Activated CD4-positive, alpha-beta T cell treated with anti-CD3 and anti-CD28 coated beads, Interleukin-2, amount 50 U/mL, for 48 hours (primary cell): ENCODE data around the gene ZEB2.

Source experiments
- DNase-seq, 2 experiments: peaks; one replicate each; pipeline ENCODE4 v3.0.0-alpha.2; 2020

ZEB2 gene

GRCh38 chr2:144519934-144520731 is at the start of gene ZEB2:
Gene ZEB2 (minus strand): TSS chr2:144520119. CDS start chr2:144517350, 2,769 bp downstream.
- DNase-seq: no peak

- DNase-seq: no peak
Observed at GRCh38 chr2:144567745-144568144, 47.8 kb upstream of the ZEB2 start.

GRCh38 chr2:144566448-144566847 is 46.5 kb upstream of the ZEB2 start:
- no peak for DNase-seq

GRCh38 chr2:144560251-144560650 is 40.3 kb upstream of the ZEB2 start:
- no peak for DNase-seq

- no peak for DNase-seq
Observed at GRCh38 chr2:144559681-144560080, 39.8 kb upstream of the ZEB2 start.

- no peak for DNase-seq
Observed at GRCh38 chr2:144559242-144559641, 39.3 kb upstream of the ZEB2 start.

- DNase-seq: no peak
Observed at GRCh38 chr2:144554492-144555210, 34.7 kb upstream of the ZEB2 start.

- no peak for DNase-seq
Observed at GRCh38 chr2:144553379-144553778, 33.5 kb upstream of the ZEB2 start.

GRCh38 chr2:144552821-144553220 is 32.9 kb upstream of the ZEB2 start:
- DNase-seq: no peak

- no peak for DNase-seq
Observed at GRCh38 chr2:144550911-144551310, 31.0 kb upstream of the ZEB2 start.

- DNase-seq: no peak
Observed at GRCh38 chr2:144550084-144550483, 30.2 kb upstream of the ZEB2 start.

- DNase-seq: no peak
Observed at GRCh38 chr2:144548532-144549191, 28.7 kb upstream of the ZEB2 start.

- DNase-seq: no peak
Observed at GRCh38 chr2:144548088-144548487, 28.2 kb upstream of the ZEB2 start.

- DNase-seq: no peak
Observed at GRCh38 chr2:144547494-144547893, 27.6 kb upstream of the ZEB2 start.

GRCh38 chr2:144546933-144547332 is 27.0 kb upstream of the ZEB2 start:
- no peak for DNase-seq

GRCh38 chr2:144545787-144546186 is 25.9 kb upstream of the ZEB2 start:
- DNase-seq: no peak

GRCh38 chr2:144544053-144544452 is 24.1 kb upstream of the ZEB2 start:
- DNase-seq: no peak

- no peak for DNase-seq
Observed at GRCh38 chr2:144541396-144541795, 21.5 kb upstream of the ZEB2 start.

GRCh38 chr2:144539289-144539782 is 19.4 kb upstream of the ZEB2 start:
- DNase-seq: no peak

- DNase-seq: no peak
Observed at GRCh38 chr2:144535300-144535699, 15.4 kb upstream of the ZEB2 start.

- no peak for DNase-seq
Observed at GRCh38 chr2:144533221-144533620, 13.3 kb upstream of the ZEB2 start.

GRCh38 chr2:144530596-144530995 is 10.7 kb upstream of the ZEB2 start:
- no peak for DNase-seq

GRCh38 chr2:144529841-144530240 is 9.9 kb upstream of the ZEB2 start:
- no peak for DNase-seq

- DNase-seq: no peak
Observed at GRCh38 chr2:144528108-144528507, 8.2 kb upstream of the ZEB2 start.
